Loucy (cell line): ENCODE data around the gene ZFP3.
"Not testable (repeated sequence)": the region's sequence is repeated elsewhere in the genome, so short reads cannot be mapped to it uniquely, and the experiment has no call there.

Experiments used
- CTCF ChIP-seq: fragments of 200-600 bp; sonication (generic); conservative IDR thresholded peaks from 2 replicates; pipeline ENCODE4 v1.5.1; 2014; ENCODE audit warnings: mild to moderate bottlenecking, antibody characterized with exemption, low read length
- EZH2phosphoT487 ChIP-seq: fragments of 200-600 bp; IDR thresholded peaks from 2 replicates; pipeline ENCODE4 v1.6.1; 2018; ENCODE audit warnings: antibody characterized with exemption, mild to moderate bottlenecking, moderate library complexity, borderline replicate concordance

- TF ChIP-seq CTCF, EZH2phosphoT487: not testable (repeated sequence)
Observed at GRCh38 chr17:5142877-5143276, 64.6 kb downstream of the ZFP3 start.
